ENCODE measurements around the gene ADAMTS16.

ADAMTS16 gene

GRCh38 chr5:5293029-5293428, 152.9 kb downstream of the ADAMTS16 start:
- DNase-seq, result no peak

- no peak for DNase-seq
Observed at GRCh38 chr5:5294429-5294828, 154.3 kb downstream of the ADAMTS16 start.

DNA sequence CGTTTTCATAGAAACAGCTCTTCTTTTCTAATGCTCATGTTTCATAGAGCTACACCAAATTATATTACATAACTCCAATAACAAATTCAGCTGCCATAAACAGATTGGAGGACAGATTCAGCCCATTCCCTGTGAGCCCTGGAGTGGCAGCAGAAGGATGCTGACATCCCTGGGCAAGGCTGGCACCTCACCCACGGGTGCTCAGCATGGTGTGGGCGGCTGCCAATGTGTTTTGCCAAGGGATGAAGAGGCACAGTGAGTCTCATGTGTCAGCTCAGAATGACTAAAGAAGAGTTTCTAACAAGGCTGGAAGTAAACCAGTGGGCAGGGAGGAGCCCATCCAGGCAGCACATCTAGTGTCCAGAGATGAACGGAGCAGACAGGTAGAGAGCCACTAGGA, 155.2 kb downstream of the ADAMTS16 start:
- DNase-seq, result no peak

GRCh38 chr5:5296051-5296450, 155.9 kb downstream of the ADAMTS16 start:
- no peak for DNase-seq

GRCh38 chr5:5297432-5298067, 157.4 kb downstream of the ADAMTS16 start:
- DNase-seq, result no peak

DNA sequence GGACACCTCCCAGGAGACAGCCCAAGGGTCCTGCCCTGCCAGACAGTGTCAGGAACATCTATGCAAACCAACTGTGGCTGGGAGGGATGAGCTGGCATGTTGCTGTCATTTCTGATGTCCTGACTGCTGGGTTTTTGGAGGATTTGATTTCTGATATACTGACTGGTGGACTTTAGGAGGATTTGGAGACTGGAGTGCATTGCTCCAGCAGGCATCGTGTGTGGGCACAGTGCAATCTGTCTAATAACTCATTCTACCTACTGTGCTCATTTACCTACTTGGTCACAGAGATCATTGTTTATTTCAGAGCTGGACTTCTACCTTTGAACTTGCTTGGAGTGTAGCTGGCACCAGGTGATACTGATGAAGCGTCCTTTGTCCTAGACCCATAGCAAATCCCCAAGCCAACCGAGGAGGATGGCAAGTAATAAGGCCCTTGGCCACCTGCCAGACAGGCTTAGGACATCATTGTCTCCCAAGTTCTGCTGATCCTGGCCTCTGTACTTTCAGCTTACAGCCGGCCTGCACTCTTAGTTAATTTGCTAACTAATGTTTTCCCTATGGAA, 158.0 kb downstream of the ADAMTS16 start:
- DNase-seq, result no peak

DNA sequence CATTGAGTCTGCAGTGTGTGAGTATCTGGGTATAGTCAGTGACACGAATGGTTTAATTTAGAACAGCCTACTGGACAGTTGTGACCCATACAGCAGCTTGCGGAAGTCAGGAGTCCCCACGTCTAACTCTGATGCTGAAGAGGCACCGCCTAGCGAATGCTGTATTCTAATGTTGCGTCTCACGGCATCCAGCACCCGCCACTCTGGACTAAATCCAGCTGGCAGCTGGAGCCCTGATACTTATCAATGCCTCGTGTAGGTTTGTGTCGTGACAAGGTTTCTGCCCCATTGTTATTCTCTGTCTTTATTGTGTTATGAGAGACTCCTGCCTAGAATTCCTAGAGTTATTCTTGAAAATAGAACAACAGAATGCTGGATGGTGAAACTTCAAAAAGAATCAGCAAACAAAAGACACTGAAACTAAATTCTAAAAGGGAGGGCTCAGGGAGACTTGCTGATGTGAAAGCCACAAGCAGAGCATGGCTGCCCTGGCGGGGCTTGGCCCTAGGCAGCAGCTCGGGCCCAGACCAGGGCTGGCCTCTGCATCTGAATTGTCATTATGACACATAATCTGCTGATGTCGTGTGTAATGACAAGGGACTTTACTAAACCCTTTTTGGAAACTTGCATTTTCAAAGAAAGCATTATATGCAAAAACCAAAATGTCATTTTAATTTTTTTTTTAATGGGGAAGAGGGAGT, 158.9 kb downstream of the ADAMTS16 start:
- no peak for DNase-seq

DNA sequence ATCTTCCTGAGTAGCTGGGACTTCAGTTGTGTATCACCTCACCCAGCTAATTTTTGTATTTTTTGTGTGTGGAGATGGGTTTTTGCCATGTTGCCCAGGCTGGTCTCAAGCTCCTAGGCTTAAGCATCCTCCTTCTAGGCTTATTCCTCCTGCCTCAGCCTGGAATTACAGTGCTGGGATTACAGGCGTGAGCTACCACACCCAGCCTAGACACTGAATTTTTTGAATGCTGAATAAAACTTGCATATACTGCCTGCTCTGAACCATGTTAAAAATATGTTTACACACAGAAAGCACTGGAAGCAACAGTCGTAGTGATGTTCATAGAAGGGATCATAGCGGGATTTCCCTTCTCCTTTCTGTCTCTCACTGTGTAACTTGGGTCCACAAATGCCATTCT, 161.0 kb downstream of the ADAMTS16 start:
- no peak for DNase-seq

- DNase-seq, result no peak
Observed at GRCh38 chr5:5302201-5302600, 162.1 kb downstream of the ADAMTS16 start.

GRCh38 chr5:5303242-5303641, 163.1 kb downstream of the ADAMTS16 start:
- DNase-seq, result no peak

DNA sequence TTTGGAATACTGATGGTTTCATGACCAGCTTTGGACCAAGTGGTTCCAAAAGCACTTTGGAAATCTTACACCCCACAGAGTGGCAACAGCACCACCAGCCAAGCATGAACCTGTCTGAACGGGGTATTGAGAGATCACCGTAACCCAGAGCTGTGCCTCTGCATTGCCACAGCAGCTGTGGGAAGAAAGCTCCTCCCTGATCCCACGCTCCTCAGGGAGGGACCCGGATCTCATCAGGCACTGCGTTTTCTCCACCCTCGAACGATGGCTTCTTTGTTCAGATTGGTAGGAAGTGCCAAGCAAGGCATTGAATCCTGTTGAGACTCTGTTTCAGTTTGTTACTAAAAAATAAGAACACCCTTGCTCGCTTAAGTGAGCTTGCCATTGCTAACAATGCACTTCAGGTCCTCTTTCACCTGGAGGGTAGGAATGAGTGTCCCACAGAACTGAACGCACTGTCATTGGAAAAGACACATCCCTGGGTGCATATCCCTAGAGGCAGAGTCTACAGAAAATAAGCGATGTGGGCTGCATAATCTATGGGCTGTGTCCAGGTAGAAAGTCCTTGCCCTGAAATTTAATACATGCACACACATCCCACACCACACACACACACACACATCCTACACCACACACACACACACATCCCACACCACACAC, 164.4 kb downstream of the ADAMTS16 start:
- DNase-seq, result no peak

DNA sequence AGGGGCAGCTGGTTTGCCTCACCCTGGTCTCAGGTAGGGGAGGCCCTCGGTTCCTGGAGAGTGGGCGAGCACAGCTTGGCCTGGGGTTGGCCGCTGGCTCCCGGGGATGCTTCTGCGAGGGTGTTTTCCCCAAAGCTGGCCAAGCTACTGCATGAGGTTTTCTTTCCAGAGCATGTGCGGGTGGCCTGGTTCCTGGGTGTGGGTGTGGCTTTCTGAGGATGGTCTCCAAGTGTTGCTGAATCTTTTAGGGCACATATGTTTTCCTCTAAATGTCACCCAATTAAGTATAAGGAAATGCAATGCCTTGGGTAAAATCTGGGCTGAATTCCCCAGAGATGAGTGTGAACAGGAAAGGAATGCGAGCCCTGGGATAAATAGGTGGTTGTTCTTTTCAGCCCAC, 166.6 kb downstream of the ADAMTS16 start:
- DNase-seq, result no peak

- no peak for DNase-seq
Observed at GRCh38 chr5:5308319-5308718, 168.2 kb downstream of the ADAMTS16 start.

GRCh38 chr5:5309645-5310044, 169.5 kb downstream of the ADAMTS16 start:
- no peak for DNase-seq

DNA sequence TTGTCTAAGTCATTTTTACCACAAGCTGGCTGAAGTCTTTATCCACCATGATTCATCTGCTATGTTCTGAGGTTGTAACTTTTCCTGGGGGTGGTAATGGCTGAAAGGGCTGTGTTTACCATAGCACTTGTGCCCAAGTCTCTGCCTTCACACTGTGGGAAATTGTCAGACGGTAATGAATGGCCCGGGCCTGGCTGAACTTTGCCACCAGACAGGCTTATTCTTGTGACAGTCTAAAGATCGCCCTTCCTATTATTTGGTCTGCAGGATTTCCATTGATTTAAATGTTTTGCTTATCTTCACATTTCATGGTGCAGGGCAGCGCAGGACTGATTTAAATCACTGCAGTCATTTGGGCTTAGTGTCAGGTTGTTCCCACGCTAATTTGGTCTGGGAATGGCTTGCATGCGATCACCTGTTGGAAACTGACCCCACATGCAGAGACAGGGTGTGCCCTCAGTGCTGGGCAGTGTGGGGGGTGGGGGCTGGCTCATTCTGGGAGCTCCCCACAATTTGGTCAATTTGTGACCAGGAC, 173.0 kb downstream of the ADAMTS16 start:
- DNase-seq, result no peak

GRCh38 chr5:5314166-5314565, 174.0 kb downstream of the ADAMTS16 start:
- DNase-seq, result no peak

GRCh38 chr5:5314626-5315025, 174.5 kb downstream of the ADAMTS16 start:
- no peak for DNase-seq

DNA sequence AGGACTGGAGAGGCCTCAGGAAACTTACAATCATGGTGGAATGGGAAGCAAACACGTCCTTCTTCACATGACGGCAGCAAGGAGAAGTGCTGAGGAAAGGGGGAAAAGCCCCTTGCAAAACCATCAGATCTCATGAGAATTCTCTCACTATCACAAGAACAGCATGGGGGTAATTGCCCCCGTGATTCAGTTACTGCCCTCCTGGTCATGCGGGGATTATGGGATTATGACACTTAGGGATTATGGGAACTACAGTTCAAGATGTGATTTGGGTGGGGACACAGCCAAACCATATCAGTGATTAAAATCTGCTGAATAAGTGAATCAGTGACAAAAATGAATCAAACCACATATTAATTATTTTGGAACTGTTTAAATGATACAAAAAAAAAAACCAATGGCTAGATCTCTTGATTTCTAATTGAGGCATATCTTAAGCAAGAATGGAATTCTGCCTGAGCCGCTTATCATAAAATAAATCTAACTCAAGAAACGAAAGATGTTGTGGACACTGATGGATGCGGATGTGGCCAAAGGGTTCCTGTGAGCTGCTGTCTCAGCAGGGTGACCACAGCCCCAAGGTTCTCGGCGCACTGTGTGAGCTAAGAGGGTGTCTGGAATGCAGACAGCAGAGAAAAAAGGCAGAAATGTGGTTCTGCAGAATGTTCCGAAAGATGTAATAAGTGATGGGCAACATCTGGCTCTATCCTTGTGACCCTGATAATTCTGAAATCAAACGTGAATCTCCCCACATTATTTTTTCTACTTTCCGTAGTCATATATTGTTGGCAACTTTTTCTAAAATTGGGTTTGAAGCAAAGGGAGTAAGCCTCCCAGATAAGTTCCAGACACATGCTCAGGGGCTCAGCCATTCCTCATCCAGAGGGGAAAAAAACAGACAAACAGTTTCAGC, 175.2 kb downstream of the ADAMTS16 start:
- DNase-seq, result no peak

DNA sequence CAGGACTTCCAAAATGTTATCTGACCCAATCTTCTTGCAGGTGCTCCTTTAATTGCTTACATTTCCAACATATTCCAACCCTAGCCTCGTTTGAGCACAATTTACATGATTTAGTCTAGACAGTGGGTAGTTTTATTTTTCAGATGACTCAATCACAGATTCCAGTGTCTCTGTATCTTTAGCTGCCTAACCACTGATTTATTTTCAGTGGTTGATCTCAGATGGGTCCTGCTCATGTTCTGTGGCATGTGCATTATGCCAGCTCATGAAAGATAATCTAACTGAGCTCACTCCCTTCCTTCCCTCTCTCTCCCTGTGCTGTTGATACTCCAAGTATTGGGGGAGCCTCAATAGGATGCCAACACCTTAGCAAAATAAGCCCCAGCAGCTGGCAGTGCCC, 176.2 kb downstream of the ADAMTS16 start:
- no peak for DNase-seq

DNA sequence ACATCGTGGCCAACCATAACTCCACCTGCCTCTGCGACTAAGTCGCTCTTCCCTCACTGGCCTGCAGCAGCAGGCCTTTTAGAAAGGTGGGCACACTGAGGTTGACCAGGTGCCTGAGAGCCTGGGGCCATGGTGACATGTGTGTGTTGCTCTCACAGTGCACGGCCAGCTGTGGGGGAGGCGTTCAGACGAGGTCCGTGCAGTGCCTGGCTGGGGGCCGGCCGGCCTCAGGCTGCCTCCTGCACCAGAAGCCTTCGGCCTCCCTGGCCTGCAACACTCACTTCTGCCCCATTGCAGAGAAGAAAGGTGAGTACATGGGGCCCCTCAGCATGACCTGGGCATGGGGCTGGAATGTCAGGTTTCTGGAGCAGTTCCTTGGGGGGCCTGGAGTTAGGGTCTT, 177.8 kb downstream of the ADAMTS16 start:
- no peak for DNase-seq

GRCh38 chr5:5318426-5319190, 178.5 kb downstream of the ADAMTS16 start:
- DNase-seq, result no peak

Measured in CD4-positive, alpha-beta T cell treated with Interleukin-17A for 4 hours (primary cell).